H1 (cell line): ENCODE data around the gene HOMER3. TPM values are rescaled to one million over a fixed set of nuclear protein-coding genes. Genes with fewer than 3 reads are reported as not detected.

Source experiments
- CTCF ChIA-PET: fragments of 300-600 bp; sonication (Branson Sonifier 250); formaldehyde crosslinking; loops from one replicate; lab custom pipeline; 2021; ENCODE audit not compliant: partially characterized antibody; lab: Charles Lee
- POLR2A ChIA-PET: fragments of 300-600 bp; sonication (Branson Sonifier 250); formaldehyde crosslinking; loops from one replicate; lab custom pipeline; 2021; ENCODE audit warnings: inconsistent platforms; ENCODE audit not compliant: partially characterized antibody; lab: Charles Lee
- DNase-seq, 2 experiments: peaks; one replicate each; pipeline versions ENCODE4 v3.0.0 to v3.0.0-alpha.2; 2010 to 2022; ENCODE audit warnings: low spot score in 2 of 2, low read depth in 1 of 2, mixed read lengths in 1 of 2
- FAIRE-seq: peaks from 2 replicates; lab custom pipeline; 2011; peaks lifted over from hg19 to GRCh38; lab: Jason Lieb, UNC
- H2AFZ ChIP-seq: 2 replicates; pipeline ENCODE4 v1.8.1; 2012; ENCODE audit warnings: low read length, inconsistent platforms
- H2AK5ac ChIP-seq: 2 replicates; pipeline ENCODE4 v1.6.1; 2013; ENCODE audit warnings: low read depth, low read length
- H2BK120ac ChIP-seq: replicated peaks from 2 replicates; pipeline ENCODE3; 2013; ENCODE audit warnings: low read depth, low read length, inconsistent platforms
- H2BK12ac ChIP-seq: 2 replicates; pipeline ENCODE4 v1.6.1; 2013; ENCODE audit warnings: low read depth, low read length
- H2BK15ac ChIP-seq: 2 replicates; pipeline ENCODE4 v1.6.1; 2013; ENCODE audit warnings: low read length
- H2BK20ac ChIP-seq: 2 replicates; pipeline ENCODE4 v1.6.1; 2013; ENCODE audit warnings: low read length
- H2BK5ac ChIP-seq: 2 replicates; pipeline ENCODE4 v1.6.1; 2013; ENCODE audit warnings: low read depth, low read length
- H3K14ac ChIP-seq: 2 replicates; pipeline ENCODE4 v1.6.1; 2013; ENCODE audit warnings: inconsistent platforms; ENCODE audit not compliant: insufficient read length
- H3K18ac ChIP-seq: 2 replicates; pipeline ENCODE4 v1.6.1; 2013; ENCODE audit warnings: low read length; ENCODE audit errors: extremely low read depth
- H3K23ac ChIP-seq: 2 replicates; pipeline ENCODE4 v1.6.1; 2013; ENCODE audit warnings: inconsistent platforms; ENCODE audit not compliant: insufficient read length
- H3K23me2 ChIP-seq: 2 replicates; pipeline ENCODE4 v1.6.1; 2013; ENCODE audit warnings: low read depth, low read length
- H3K27ac ChIP-seq: 2 replicates; pipeline ENCODE4 v1.6.1; 2011; ENCODE audit warnings: low read depth, low read length, inconsistent platforms
- H3K27me3 ChIP-seq, 4 experiments: replicated peaks in 1 of 4; 1 replicate in 1 of 4; 2 replicates in 3 of 4; pipeline versions ENCODE4 v1.6.1 to v1.8.1; 2011 to 2013; ENCODE audit warnings: low read length in 3 of 4, mild to moderate bottlenecking in 3 of 4, inconsistent platforms in 2 of 4, mixed read lengths in 2 of 4, moderate library complexity in 1 of 4; ENCODE audit not compliant: control insufficient read depth in 3 of 4, insufficient read depth in 3 of 4; ENCODE audit errors: extremely low read depth in 1 of 4
- H3K36me3 ChIP-seq, 4 experiments: 2 replicates each; pipeline versions ENCODE4 v1.6.1 to v1.8.1; 2011 to 2013; ENCODE audit warnings: mild to moderate bottlenecking in 4 of 4, low read length in 3 of 4, moderate library complexity in 2 of 4, control low read depth in 1 of 4, inconsistent platforms in 1 of 4; ENCODE audit not compliant: insufficient read depth in 4 of 4, control insufficient read depth in 2 of 4
- H3K4ac ChIP-seq: replicated peaks from 2 replicates; pipeline ENCODE3; 2013; ENCODE audit warnings: low read length, low read depth, mixed read lengths, inconsistent platforms; ENCODE audit not compliant: insufficient read length
- H3K4me1 ChIP-seq, 4 experiments: replicated peaks in 1 of 4; 1 replicate in 1 of 4; 2 replicates in 3 of 4; pipeline versions ENCODE4 v1.6.1 to v1.8.1; 2011 to 2013; ENCODE audit warnings: low read length in 3 of 4, inconsistent platforms in 2 of 4, mixed read lengths in 1 of 4; ENCODE audit not compliant: insufficient read depth in 4 of 4, control insufficient read depth in 3 of 4
- H3K4me2 ChIP-seq, 2 experiments: 2 replicates each; pipeline versions ENCODE4 v1.6.1 to v1.8.1; 2011 to 2013; ENCODE audit warnings: low read depth in 2 of 2, low read length in 2 of 2, control low read depth in 1 of 2, inconsistent platforms in 1 of 2, mild to moderate bottlenecking in 1 of 2; ENCODE audit not compliant: insufficient read depth in 1 of 2
- H3K4me3 ChIP-seq, 4 experiments: fragments of 200-600, 300-600 bp in 1 of 4; sonication (generic), shearing (Covaris generic), sonication (Bioruptor Twin) in 1 of 4; 2 replicates each; pipeline versions ENCODE4 v1.5.1 to v1.8.1; 2011 to 2016; ENCODE audit warnings: low read length in 4 of 4, low read depth in 3 of 4, control low read depth in 2 of 4, inconsistent platforms in 2 of 4, mild to moderate bottlenecking in 2 of 4, mixed read lengths in 1 of 4, moderate library complexity in 1 of 4; ENCODE audit not compliant: insufficient read depth in 2 of 4; ENCODE audit errors: extremely low read depth in 1 of 4
- H3K56ac ChIP-seq: replicated peaks from 2 replicates; pipeline ENCODE3; 2013; ENCODE audit warnings: low read depth, mild to moderate bottlenecking, mixed read lengths, low read length, inconsistent platforms; ENCODE audit not compliant: insufficient read length
- H3K79me1 ChIP-seq: 2 replicates; pipeline ENCODE4 v1.6.1; 2013; ENCODE audit warnings: low read depth, low read length, control low read depth
- H3K79me2 ChIP-seq, 2 experiments: 2 replicates each; pipeline versions ENCODE4 v1.6.1 to v1.8.1; 2012 to 2013; ENCODE audit warnings: low read length in 2 of 2, mild to moderate bottlenecking in 2 of 2, inconsistent platforms in 1 of 2; ENCODE audit not compliant: insufficient read depth in 2 of 2, control insufficient read depth in 1 of 2
- H3K9ac ChIP-seq, 4 experiments: replicated peaks in 1 of 4; 1 replicate in 1 of 4; 2 replicates in 3 of 4; pipeline versions ENCODE4 v1.6.1 to v1.8.1; 2011 to 2013; ENCODE audit warnings: low read depth in 3 of 4, low read length in 3 of 4, control low read depth in 2 of 4, mild to moderate bottlenecking in 2 of 4, moderate library complexity in 2 of 4, inconsistent platforms in 1 of 4; ENCODE audit errors: extremely low read depth in 1 of 4
- H3K9me3 ChIP-seq, 2 experiments: 2 replicates each; pipeline versions ENCODE4 v1.6.1 to v1.8.1; 2012 to 2013; ENCODE audit warnings: mild to moderate bottlenecking in 2 of 2, moderate library complexity in 2 of 2, control low read depth in 1 of 2, inconsistent platforms in 1 of 2, low read depth in 1 of 2, low read length in 1 of 2, mixed read lengths in 1 of 2; ENCODE audit not compliant: insufficient read depth in 2 of 2
- H4K20me1 ChIP-seq, 2 experiments: replicated peaks in 1 of 2; 2 replicates each; pipeline versions ENCODE3 to v1.8.1; 2011 to 2013; ENCODE audit warnings: inconsistent platforms in 2 of 2, low read length in 2 of 2, mild to moderate bottlenecking in 1 of 2; ENCODE audit not compliant: insufficient read depth in 2 of 2, control insufficient read depth in 1 of 2
- H4K5ac ChIP-seq: 2 replicates; pipeline ENCODE4 v1.6.1; 2013; ENCODE audit warnings: low read length, low read depth, mixed read lengths, inconsistent platforms; ENCODE audit not compliant: insufficient read length
- H4K8ac ChIP-seq: 2 replicates; pipeline ENCODE4 v1.8.0; 2013; ENCODE audit warnings: mild to moderate bottlenecking, moderate library complexity, low read length, inconsistent platforms; ENCODE audit not compliant: insufficient read depth; ENCODE audit errors: extremely low read depth
- H4K91ac ChIP-seq: replicated peaks from 2 replicates; pipeline ENCODE3; 2013; ENCODE audit warnings: low read length, mixed read lengths, inconsistent platforms; ENCODE audit not compliant: insufficient read length
- BCL11A ChIP-seq, 2 experiments: IDR thresholded peaks; one replicate each; pipeline ENCODE4 v1.6.1; 2011; ENCODE audit warnings: low read depth in 2 of 2, low read length in 2 of 2, mild to moderate bottlenecking in 2 of 2
- CHD1 ChIP-seq: IDR thresholded peaks from 2 replicates; pipeline ENCODE4 v1.6.1; 2012; ENCODE audit warnings: low read depth, low read length, improper control_type of control experiment
- CTCF ChIP-seq, 3 experiments: IDR thresholded peaks; 1 replicate in 2 of 3; 2 replicates in 1 of 3; pipeline versions ENCODE4 v1.5.1 to v1.6.1; 2011; ENCODE audit warnings: low read length in 3 of 3, mild to moderate bottlenecking in 3 of 3, inconsistent platforms in 2 of 3, low read depth in 1 of 3, moderate library complexity in 1 of 3; ENCODE audit not compliant: insufficient read depth in 1 of 3; ENCODE audit errors: control extremely low read depth in 1 of 3
- HDAC2 ChIP-seq, 2 experiments: fragments of 300-600 bp in 1 of 2; sonication (generic) in 1 of 2; IDR thresholded peaks; 2 replicates each; pipeline ENCODE4 v1.6.1; 2011 to 2012; ENCODE audit warnings: low read depth in 2 of 2, low read length in 2 of 2, mild to moderate bottlenecking in 2 of 2, moderate library complexity in 2 of 2, borderline replicate concordance in 1 of 2, inconsistent platforms in 1 of 2
- RAD21 ChIP-seq, 2 experiments: IDR thresholded peaks in 1 of 2; conservative IDR thresholded peaks in 1 of 2; 2 replicates each; pipeline ENCODE4 v1.6.1; 2011; ENCODE audit warnings: low read depth in 2 of 2, low read length in 2 of 2, improper control_type of control experiment in 1 of 2, inconsistent platforms in 1 of 2, mild to moderate bottlenecking in 1 of 2, moderate library complexity in 1 of 2
- RNF2 ChIP-seq: fragments of 200-900, 300-1000 bp; sonication (generic); IDR thresholded peaks from 2 replicates; pipeline ENCODE4 v1.7.1; 2016; ENCODE audit warnings: borderline replicate concordance, low read depth, mild to moderate bottlenecking, antibody characterized with exemption, low read length; ENCODE audit not compliant: poor library complexity, severe bottlenecking; ENCODE audit errors: missing control alignments
- SIX5 ChIP-seq: IDR thresholded peaks from 2 replicates; pipeline ENCODE4 v1.6.1; 2011; ENCODE audit warnings: mild to moderate bottlenecking, low read depth, low read length
- WGBS, 2 experiments: shearing (Covaris generic) in 1 of 2; methylation state at CpG; one replicate each; pipeline versions ENCODE4 v1.1.6 to v1.1.7; 2013 to 2015; ENCODE audit warnings: low lambda C conversion rate in 2 of 2, mixed read lengths in 2 of 2, inconsistent platforms in 1 of 2, low coverage in 1 of 2, missing lambda C conversion rate in 1 of 2; ENCODE audit not compliant: insufficient replicate concordance in 2 of 2, insufficient coverage in 1 of 2, insufficient read length in 1 of 2; ENCODE audit errors: extremely low coverage in 1 of 2, missing lambda C conversion rate in 1 of 2; 5-methylcytosine and 5-hydroxymethylcytosine counted together
- polyA plus RNA-seq, 7 experiments: library from polyadenylated mRNA; depleted of rRNA in 3 of 7; stranded (reverse) in 5 of 7; unstranded in 2 of 7; fragments of >200 nt in 5 of 7; fragments of 200-250 nt in 2 of 7; gene quantifications; 1 replicate in 5 of 7; 2 replicates in 1 of 7; 4 replicates in 1 of 7; pipeline versions ENCODE4 v1.2.1 to v1.2.3, GENCODE V29; 2011 to 2013; ENCODE audit warnings: missing spikeins in 2 of 7, mixed read lengths in 2 of 7
- total RNA-seq: library from RNA; stranded (reverse); fragmentation: NEBNext Ultra II Directional; extraction: Animal tissue kit (Norgen Biotek cat#: 25700); gene quantifications from 2 replicates; pipeline ENCODE4 v1.2.1, GENCODE V29; 2021

HOMER3 gene
- total and polyA plus RNA-seq, 2 of the 8 experiments (the other 6 are each of a cell fraction or from before 2014, with no cell fraction given): 28.3 to 41.6 TPM

GRCh38 chr19:18912933-18913332, 28.1 kb downstream of the HOMER3 start:
- Histone ChIP-seq H3K4ac (no peak overlapping the region), H3K56ac (no peak overlapping the region), H3K36me3 (peaks cover 0 to 14% (median 2%) of the 10 kb centered on the region in 4 experiments; a peak in 3 of 8 replicates), H3K18ac (no peak overlapping the region), H3K79me1 (peaks cover 8% of the 10 kb centered on the region), H3K79me2 (peaks cover 0 to 8% of the 10 kb centered on the region in 2 experiments; a peak in 2 of 4 replicates), H3K14ac (no peak overlapping the region), H2BK12ac (no peak overlapping the region), H2AFZ (no peak overlapping the region), H3K4me1 (no peaks in the 10 kb centered on the region), H3K4me2 (no peak overlapping the region), H4K91ac (no peak overlapping the region), H3K27me3 (no peaks in the 10 kb centered on the region), H4K5ac (no peak overlapping the region), H2BK5ac (no peak overlapping the region), H3K9me3 (no peaks in the 10 kb centered on the region), H3K4me3 (no peak overlapping the region), H3K23ac (no peak overlapping the region), H3K9ac (no peak overlapping the region), H3K27ac (no peak overlapping the region), H4K20me1 (peaks cover 6 to 18% of the 10 kb centered on the region in 2 experiments), H4K8ac (peak overlapping the region; percentile 51; the same call in 1 of the 2 replicates), H2BK120ac (no peak overlapping the region), H2BK15ac (no peak overlapping the region), H2BK20ac (no peak overlapping the region), H3K23me2 (no peaks in the 10 kb centered on the region), H2AK5ac (no peak overlapping the region)
- FAIRE-seq: no peak
- ChIA-PET CTCF (interaction anchor here (0.7 to 2.5 kb wide), 4 partner anchors 12 to 415 kb away, joined by 3 to 11 read pairs (median 4); no protein-coding TSS in a partner anchor), POLR2A (interaction anchor here (0.6 to 1.7 kb wide), 8 partner anchors 9 to 23 kb away, joined by 3 to 5 read pairs (median 4); partner anchors contain the start of gene CERS1)
- TF ChIP-seq SIX5 (no peak), BCL11A (IDR thresholded peaks at IDR 0.05; ENCODE audit: low read depth in 2 of 2, low read length in 2 of 2) (no peak), RAD21 (IDR thresholded peaks at IDR 0.05 in 1 of 2, conservative IDR thresholded peaks at IDR 0.05 in 1 of 2; ENCODE audit: low read depth in 2 of 2, low read length in 2 of 2) (no peak), CHD1 (no peak), RNF2 (no peak), HDAC2 (IDR thresholded peaks at IDR 0.05; ENCODE audit: borderline replicate concordance in 1 of 2, low read depth in 2 of 2, low read length in 2 of 2) (no peak), CTCF (IDR thresholded peaks at IDR 0.05; ENCODE audit: control extremely low read depth in 1 of 3, insufficient read depth in 1 of 3, low read depth in 1 of 3, low read length in 3 of 3) (no peak)
- WGBS, 2 experiments: 95% methylated on average over 14 of the region's 14 CpGs; no CpG with 5 or more reads in 1 of the 2 experiments
- no peak for DNase-seq
